Renal cortex interstitium (tissue), 11 donors: ENCODE data around the gene ATXN7L3. TPM values are rescaled to one million over a fixed set of nuclear protein-coding genes. Genes with fewer than 3 reads are reported as not detected.
"Not testable (repeated sequence)": the region's sequence is repeated elsewhere in the genome, so short reads cannot be mapped to it uniquely, and the experiment has no call there.

Source experiments
- DNase-seq, 11 donors: peaks; one replicate each; pipeline ENCODE4 v3.0.0-alpha.2; 2013; ENCODE audit warnings: low read depth in 9 of 11, low spot score in 4 of 11; ENCODE audit errors: extremely low read depth in 1 of 11
- polyA plus RNA-seq, 3 donors: library from polyadenylated mRNA; unstranded; fragments of 120-200 nt; gene quantifications; one replicate each; pipeline ENCODE4 v1.2.1, GENCODE V29; 2013; ENCODE audit not compliant: insufficient read length in 3 of 3

ATXN7L3 gene
- polyA plus RNA-seq, 3 donors: 62.1 to 67.6 (median 63.3) TPM

DNA sequence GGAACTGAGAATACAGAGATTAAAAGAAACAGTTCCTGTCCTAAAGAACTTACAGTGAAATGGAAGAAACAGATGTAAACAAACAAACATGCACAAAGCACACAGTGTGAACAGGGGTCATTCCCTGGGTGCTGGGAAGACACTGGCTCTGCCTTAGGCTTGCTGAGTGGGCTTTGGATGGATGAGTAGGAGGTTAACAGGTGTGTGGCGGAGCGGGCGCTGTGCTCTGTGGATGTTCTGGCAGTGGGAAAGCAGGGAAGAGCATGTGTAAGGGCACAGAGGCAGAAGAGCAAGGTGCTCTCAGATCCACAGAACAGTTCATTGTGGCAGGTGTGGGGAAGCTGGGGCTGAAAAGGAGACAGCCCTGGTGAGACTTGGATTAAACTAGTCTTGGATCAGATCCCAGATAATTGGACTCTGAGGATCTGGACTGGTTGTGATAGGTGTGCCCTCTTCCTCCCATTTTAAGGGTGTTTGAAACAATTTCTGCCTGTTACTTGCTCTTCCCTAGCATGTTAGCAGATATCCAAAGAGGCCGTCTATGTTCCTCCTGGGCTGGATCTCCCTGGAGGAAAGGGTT is 49.8 kb downstream of the ATXN7L3 start:
- no peak for DNase-seq

DNA sequence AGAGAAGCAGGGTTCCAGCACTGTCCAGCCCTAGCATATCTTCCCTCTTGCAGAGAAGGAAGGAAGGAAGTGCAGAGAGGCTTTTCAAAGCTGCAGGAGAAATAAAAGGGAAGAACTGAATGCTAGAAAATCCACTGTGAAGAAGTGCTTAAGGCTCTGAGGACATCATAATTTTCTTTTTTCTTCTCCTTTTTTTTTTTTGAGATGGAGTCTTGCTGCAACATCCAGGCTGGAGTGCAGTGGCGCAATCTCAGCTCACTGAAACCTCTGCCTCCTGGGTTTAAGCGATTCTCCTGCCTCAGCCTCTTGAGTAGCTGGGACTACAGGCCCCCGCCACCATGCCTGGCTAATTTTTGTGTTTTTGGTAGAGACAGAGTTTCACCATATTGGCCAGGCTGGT is 50.6 kb downstream of the ATXN7L3 start:
- not testable (repeated sequence) for DNase-seq

DNA sequence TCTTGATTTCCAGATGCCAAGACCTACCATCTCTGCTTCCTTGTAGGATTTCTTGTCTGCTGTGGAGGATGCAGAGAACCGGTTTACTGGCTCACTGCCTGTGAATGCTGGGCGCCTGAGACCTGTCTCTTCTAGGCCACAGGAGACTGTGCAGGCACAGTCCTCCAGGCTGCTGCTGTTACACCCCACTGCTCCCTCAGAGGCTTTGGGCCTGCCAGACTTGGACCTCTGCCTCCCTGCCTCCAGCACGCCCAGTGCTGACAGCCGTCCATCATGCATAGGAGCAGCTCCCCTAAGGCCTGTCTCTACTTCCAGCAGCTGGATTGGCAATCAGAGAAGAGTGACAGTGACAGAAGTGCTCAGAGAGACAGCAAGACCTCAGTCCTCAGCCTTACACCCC is 51.9 kb downstream of the ATXN7L3 start:
- DNase-seq: no peak

DNA sequence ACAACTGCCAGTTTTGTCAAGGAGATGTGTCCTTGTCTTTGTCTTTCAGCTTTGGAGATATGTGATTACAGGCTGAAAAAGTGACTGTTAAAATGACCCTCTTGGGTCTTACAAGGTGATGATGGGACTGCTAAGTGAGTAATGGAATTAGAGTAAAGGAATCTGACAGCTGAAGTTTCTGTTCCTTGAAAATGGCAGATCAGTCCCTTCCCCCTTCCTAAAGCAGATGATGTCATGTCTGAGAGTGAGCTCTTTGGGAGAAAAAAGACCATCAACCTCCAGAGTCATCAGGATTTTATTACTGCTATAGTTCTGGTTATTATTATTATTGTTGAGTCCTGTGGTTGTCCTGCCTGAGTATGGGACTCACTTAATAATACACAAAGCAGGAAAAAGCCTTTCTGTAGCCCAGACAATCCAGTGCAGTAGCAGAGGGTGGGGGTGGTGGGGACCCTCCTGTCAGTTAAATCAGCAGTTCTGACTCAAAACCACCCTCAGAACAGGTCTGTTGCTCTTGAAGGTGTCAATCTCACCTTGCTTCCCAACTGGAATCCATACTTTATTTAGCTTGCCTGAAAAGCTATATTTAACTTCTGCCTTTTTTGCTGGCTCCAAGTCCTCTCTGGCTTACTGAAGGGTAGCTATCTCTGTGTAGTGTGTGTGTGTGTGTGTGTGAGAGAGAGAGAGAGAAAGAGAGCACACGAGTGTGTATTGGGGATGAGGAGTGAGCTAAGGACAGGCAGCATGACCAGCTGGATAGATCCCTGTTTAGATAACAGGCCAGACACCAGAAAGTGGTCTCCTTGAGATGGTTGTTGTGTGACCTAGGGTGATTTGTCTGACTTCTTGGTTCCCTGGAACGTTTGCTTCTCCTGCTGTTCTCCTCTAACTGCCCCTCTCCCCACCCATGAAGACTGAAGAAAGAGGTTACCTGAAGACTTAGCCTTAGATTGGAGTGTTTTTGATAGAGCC is 53.0 kb downstream of the ATXN7L3 start:
- no peak for DNase-seq

DNA sequence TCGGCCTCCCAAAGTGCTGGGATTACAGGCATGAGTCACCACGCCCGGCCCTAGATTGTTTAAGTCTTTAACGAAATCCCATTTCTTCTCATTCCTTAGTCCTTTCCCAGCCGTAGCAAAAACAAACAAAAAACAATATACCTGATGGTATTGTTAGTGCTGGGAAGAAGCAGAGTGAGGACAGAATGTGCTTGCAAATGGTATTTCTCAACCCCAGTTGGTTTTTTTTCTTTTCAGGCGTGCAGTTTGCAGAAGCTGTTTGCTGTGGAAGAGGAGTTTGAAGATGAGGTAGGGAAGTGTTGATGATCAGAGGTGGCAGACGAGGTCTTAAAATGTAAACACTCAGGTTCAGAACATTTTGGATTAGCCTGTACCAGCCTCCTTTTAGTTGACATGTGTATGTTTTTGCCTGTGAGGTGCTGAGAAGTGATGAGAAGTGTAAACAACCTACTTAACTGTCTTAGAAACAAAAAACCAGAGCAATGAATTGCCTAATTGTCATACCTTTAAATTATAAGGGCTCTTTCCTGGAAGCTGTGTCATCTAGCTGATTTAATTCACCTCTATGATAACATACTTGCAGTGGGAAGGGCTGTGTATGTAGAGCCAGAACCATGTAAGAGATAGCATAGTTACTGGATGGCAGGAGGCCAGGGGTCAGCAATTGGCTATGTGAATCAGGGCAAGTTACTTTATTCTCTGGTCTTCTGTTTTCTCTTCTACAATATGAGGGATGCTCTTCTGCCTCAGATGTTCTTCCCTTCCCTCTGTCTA is 54.5 kb downstream of the ATXN7L3 start:
- DNase-seq: no peak

DNA sequence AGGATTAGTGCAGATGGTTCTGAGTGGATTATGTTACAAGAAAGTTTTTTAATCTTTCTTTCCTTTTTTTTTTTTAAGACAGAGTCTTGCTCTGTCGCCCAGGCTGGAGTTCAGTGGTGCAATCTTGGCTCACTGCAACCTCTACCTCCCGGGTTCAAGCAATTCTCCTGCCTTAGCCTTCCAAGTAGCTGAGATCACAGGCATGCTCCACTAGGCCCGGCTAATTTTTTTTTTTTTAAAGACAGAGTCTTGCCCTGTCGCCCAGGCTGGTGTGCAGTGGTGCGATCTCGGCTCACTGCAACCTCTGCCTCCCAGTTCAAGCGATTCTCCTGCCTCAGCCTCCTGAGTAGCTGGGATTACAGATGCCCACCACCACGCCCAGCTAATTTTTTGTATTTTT is 55.8 kb downstream of the ATXN7L3 start:
- DNase-seq: not testable (repeated sequence)

Other genes with a start within 250 kb of the ATXN7L3 start
- under 1 TPM; 0.19 to 0.73 (median 0.25) TPM for gene PYY, start 245.9 kb downstream of the ATXN7L3 start, polyA plus RNA-seq
- gene NAGS, start 195.3 kb downstream of the ATXN7L3 start, polyA plus RNA-seq: 1 to 10 TPM; 2.7 to 7.1 (median 3.3) TPM
- 10 to 100 TPM; 38.6 to 51.7 (median 43.5) TPM for gene TMEM101, start 184.9 kb downstream of the ATXN7L3 start, polyA plus RNA-seq
- gene LSM12, start 133.2 kb downstream of the ATXN7L3 start, polyA plus RNA-seq: 10 to 100 TPM; 37.2 to 45.5 (median 39.1) TPM
- gene G6PC3, start 129.1 kb downstream of the ATXN7L3 start, polyA plus RNA-seq: 10 to 100 TPM; 73.8 to 90.2 (median 84.7) TPM
- 10 to 100 TPM; 44.7 to 59.4 (median 55.3) TPM for gene HDAC5, start 76.2 kb downstream of the ATXN7L3 start, polyA plus RNA-seq
- 1 to 10 TPM; 4.9 TPM for gene HROB, start 58.0 kb downstream of the ATXN7L3 start, polyA plus RNA-seq
- gene ASB16, start 29.2 kb downstream of the ATXN7L3 start, polyA plus RNA-seq: 1 to 10 TPM; 2.2 to 3.9 (median 2.6) TPM
- gene TMUB2, start 12.9 kb downstream of the ATXN7L3 start, polyA plus RNA-seq: 10 to 100 TPM; 38.7 to 55.2 (median 45.8) TPM
- 100 to 1,000 TPM; 110 to 143 (median 121) TPM for gene UBTF, start 19.8 kb upstream of the ATXN7L3 start, polyA plus RNA-seq
- 10 to 100 TPM in 2 of 3 donors, 1 to 10 TPM in 1; 9.1 to 13.1 (median 12.1) TPM for gene SLC4A1, start 68.3 kb upstream of the ATXN7L3 start, polyA plus RNA-seq
- gene RUNDC3A, start 108.7 kb upstream of the ATXN7L3 start, polyA plus RNA-seq: 1 to 10 TPM; 2.7 to 3.0 (median 2.8) TPM
- gene SLC25A39, start 124.9 kb upstream of the ATXN7L3 start, polyA plus RNA-seq: 100 to 1,000 TPM in 2 of 3 donors, 10 to 100 TPM in 1; 83.8 to 116 (median 113) TPM
- 100 to 1,000 TPM; 206 to 278 (median 271) TPM for gene GRN, start 145.4 kb upstream of the ATXN7L3 start, polyA plus RNA-seq
- 10 to 100 TPM; 23.9 to 45.2 (median 36.9) TPM for gene FAM171A2, start 164.0 kb upstream of the ATXN7L3 start, polyA plus RNA-seq
- gene ITGA2B, start 189.8 kb upstream of the ATXN7L3 start, polyA plus RNA-seq: 1 to 10 TPM; 3.2 to 7.7 (median 5.8) TPM